DOHH2 (cell line): Measurements from ENCODE around the gene TBKBP1.

ENCODE experiments used
- H3F3A ChIP-seq: fragments of 200-600 bp; sonication (generic), shearing (Covaris generic); 2 replicates; pipeline ENCODE4 v1.6.0; 2016; ENCODE audit warnings: antibody characterized with exemption, mild to moderate bottlenecking; ENCODE audit not compliant: control insufficient read depth, insufficient read depth
- H3K27ac ChIP-seq: fragments of 200-600 bp; sonication (generic); 2 replicates; pipeline ENCODE4 v1.5.1; 2014; ENCODE audit warnings: low read depth, mild to moderate bottlenecking, low read length, moderate library complexity
- H3K27me3 ChIP-seq: fragments of 200-600 bp; sonication (generic); 2 replicates; pipeline ENCODE4 v1.6.1; 2014; ENCODE audit warnings: mild to moderate bottlenecking, low read length, mixed read lengths; ENCODE audit not compliant: control insufficient read depth
- H3K36me3 ChIP-seq: fragments of 200-600 bp; sonication (generic); 2 replicates; pipeline ENCODE4 v1.6.1; 2014; ENCODE audit warnings: mild to moderate bottlenecking, low read length, moderate library complexity, mixed read lengths; ENCODE audit not compliant: control insufficient read depth
- H3K4me1 ChIP-seq: fragments of 200-600 bp; sonication (generic); 2 replicates; pipeline ENCODE4 v1.6.1; 2014; ENCODE audit warnings: mild to moderate bottlenecking, low read length, mixed read lengths; ENCODE audit not compliant: control insufficient read depth
- H3K4me2 ChIP-seq: fragments of 200-600 bp; sonication (generic); 2 replicates; pipeline ENCODE4 v1.6.0; 2014; ENCODE audit warnings: mild to moderate bottlenecking, low read length, moderate library complexity
- H3K4me3 ChIP-seq: fragments of 200-600 bp; sonication (generic); 2 replicates; pipeline ENCODE4 v1.5.1; 2014; ENCODE audit warnings: mild to moderate bottlenecking, low read length, mixed read lengths
- H3K79me2 ChIP-seq: fragments of 200-600 bp; sonication (generic); 2 replicates; pipeline ENCODE4 v1.6.1; 2014; ENCODE audit warnings: mild to moderate bottlenecking, low read length, mixed read lengths; ENCODE audit not compliant: control insufficient read depth
- H3K9me2 ChIP-seq: fragments of 200-600 bp; sonication (generic); replicated peaks from 2 replicates; pipeline ENCODE4 v1.6.1; 2014; ENCODE audit warnings: mild to moderate bottlenecking, low read length, mixed read lengths; ENCODE audit not compliant: control insufficient read depth
- H3K9me3 ChIP-seq: fragments of 200-600 bp; sonication (generic); 2 replicates; pipeline ENCODE4 v1.6.1; 2014; ENCODE audit warnings: antibody characterized with exemption, low read length, mixed read lengths; ENCODE audit not compliant: control insufficient read depth, insufficient read depth
- H4K20me1 ChIP-seq: fragments of 200-600 bp; sonication (generic); 2 replicates; pipeline ENCODE4 v1.6.0; 2014; ENCODE audit warnings: low read depth, mild to moderate bottlenecking, antibody characterized with exemption, low read length, moderate library complexity; ENCODE audit not compliant: control insufficient read depth, insufficient read depth
- EZH2phosphoT487 ChIP-seq: fragments of 200-600 bp; sonication (generic); IDR thresholded peaks from 2 replicates; pipeline ENCODE4 v1.6.1; 2017; ENCODE audit warnings: borderline replicate concordance, mild to moderate bottlenecking, antibody characterized with exemption, low read length, moderate library complexity, mixed read lengths
- TF ChIP-seq, protein P1 (sequence below): fragments of 200-600 bp; sonication (generic); IDR thresholded peaks from one replicate; pipeline ENCODE4 v1.5.1; 2014; ENCODE audit warnings: antibody characterized with exemption, mild to moderate bottlenecking, low read depth, low read length; ENCODE audit not compliant: poor library complexity, severe bottlenecking

The TBKBP1 gene

DNA sequence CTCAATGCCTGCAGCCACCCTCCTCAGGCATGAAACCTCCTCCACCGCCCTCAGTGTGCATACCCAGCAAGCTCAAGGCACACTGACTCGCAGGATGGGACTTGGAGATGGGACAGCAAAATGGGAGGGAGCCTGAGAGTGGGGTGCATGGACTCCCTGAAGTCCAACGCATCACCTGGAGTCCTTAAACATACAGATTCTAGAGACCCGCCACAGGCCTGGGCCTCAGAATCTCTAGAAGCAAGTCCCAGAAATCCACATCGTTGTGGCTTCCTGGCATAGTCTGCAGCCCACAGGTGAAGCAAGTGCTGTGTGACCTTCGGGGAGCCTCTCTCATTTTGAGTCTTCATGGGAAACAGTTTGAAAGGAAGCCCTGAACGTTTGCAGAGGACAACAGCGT lies 35.5 kb downstream of the TBKBP1 start:
- Histone ChIP-seq H3K4me1 (peaks cover 9% of the 10 kb centered on the region; the same call in 1 of the 2 replicates), H3K4me2 (no peak overlapping the region), H3K9me2 (no peaks in the 10 kb centered on the region), H3K36me3 (no peaks in the 10 kb centered on the region), H3F3A (no peaks in the 10 kb centered on the region), H3K4me3 (no peak overlapping the region), H3K9me3 (no peaks in the 10 kb centered on the region), H3K27ac (no peak overlapping the region), H3K27me3 (peaks cover 35% of the 10 kb centered on the region), H4K20me1 (no peaks in the 10 kb centered on the region), H3K79me2 (no peaks in the 10 kb centered on the region)
- no peak for TF ChIP-seq EZH2phosphoT487
- TF ChIP-seq, protein P1, sequence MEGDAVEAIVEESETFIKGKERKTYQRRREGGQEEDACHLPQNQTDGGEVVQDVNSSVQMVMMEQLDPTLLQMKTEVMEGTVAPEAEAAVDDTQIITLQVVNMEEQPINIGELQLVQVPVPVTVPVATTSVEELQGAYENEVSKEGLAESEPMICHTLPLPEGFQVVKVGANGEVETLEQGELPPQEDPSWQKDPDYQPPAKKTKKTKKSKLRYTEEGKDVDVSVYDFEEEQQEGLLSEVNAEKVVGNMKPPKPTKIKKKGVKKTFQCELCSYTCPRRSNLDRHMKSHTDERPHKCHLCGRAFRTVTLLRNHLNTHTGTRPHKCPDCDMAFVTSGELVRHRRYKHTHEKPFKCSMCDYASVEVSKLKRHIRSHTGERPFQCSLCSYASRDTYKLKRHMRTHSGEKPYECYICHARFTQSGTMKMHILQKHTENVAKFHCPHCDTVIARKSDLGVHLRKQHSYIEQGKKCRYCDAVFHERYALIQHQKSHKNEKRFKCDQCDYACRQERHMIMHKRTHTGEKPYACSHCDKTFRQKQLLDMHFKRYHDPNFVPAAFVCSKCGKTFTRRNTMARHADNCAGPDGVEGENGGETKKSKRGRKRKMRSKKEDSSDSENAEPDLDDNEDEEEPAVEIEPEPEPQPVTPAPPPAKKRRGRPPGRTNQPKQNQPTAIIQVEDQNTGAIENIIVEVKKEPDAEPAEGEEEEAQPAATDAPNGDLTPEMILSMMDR, result no peak

DNA sequence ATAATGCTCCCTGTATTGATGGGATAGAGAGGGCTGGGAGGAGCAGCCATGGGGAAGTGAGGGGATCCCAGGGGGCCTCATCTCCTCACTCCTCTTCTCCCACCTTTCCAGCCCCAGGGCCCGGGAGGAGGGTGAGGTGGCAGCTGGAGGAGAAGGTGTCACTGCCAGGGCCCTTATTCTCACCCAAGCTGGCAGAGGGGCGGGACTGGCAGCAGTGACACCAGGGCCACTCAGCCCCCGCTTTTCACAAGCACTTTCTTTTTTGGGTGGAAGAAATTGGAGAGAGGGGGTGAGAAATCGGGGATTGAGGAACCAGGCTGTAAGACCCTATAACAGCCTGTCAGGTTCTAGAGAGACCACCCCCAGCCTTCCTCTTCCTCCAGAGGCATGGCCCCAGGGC lies 36.7 kb downstream of the TBKBP1 start:
- no peaks in the 10 kb centered on the region for H3K79me2 ChIP-seq
- no peaks in the 10 kb centered on the region for H3K9me3 ChIP-seq

DNA sequence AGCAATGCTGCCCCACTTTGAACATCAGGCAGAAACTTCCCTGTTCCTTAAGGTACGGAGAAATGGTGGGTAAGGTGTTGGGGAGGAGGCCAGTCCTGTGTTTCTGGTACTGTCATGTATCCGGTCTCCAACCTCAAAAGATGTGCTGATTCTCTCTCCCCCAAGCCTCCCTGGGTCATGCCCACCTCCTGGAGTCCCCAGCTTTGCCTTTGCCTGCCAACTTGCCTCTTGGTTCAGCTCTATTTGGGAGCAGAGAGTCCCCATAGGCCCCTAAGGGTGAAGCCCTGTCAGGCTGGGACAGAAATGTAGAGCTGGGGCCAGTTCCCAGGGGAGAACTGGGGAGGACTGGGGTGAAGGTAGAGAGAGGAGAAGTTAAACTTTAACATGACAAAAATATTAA lies 37.4 kb downstream of the TBKBP1 start:
- H3K4me3 ChIP-seq, result no peak overlapping the region
- peaks cover 40% of the 10 kb centered on the region for H3K27me3 ChIP-seq
- H3K4me2 ChIP-seq, result no peak overlapping the region
- TF ChIP-seq, protein P1, result no peak
- no peak for TF ChIP-seq EZH2phosphoT487
- H3K36me3 ChIP-seq, result no peaks in the 10 kb centered on the region
- H3K79me2 ChIP-seq, result no peaks in the 10 kb centered on the region
- no peaks in the 10 kb centered on the region for H3K9me2 ChIP-seq
- no peaks in the 10 kb centered on the region for H3K9me3 ChIP-seq
- no peaks in the 10 kb centered on the region for H3F3A ChIP-seq
- no peak overlapping the region for H3K27ac ChIP-seq
- peaks cover 9% of the 10 kb centered on the region; the same call in 1 of the 2 replicates for H3K4me1 ChIP-seq
- no peaks in the 10 kb centered on the region for H4K20me1 ChIP-seq

More for the DNA sequence above, 36.7 kb downstream of the TBKBP1 start:
- TF ChIP-seq, protein P1, result no peak
- TF ChIP-seq EZH2phosphoT487, result no peak
- Histone ChIP-seq H3K9me2 (no peaks in the 10 kb centered on the region), H3K36me3 (no peaks in the 10 kb centered on the region), H3F3A (no peaks in the 10 kb centered on the region), H4K20me1 (no peaks in the 10 kb centered on the region), H3K4me1 (peaks cover 9% of the 10 kb centered on the region; the same call in 1 of the 2 replicates), H3K4me3 (no peak overlapping the region), H3K4me2 (no peak overlapping the region), H3K27me3 (peaks cover 40% of the 10 kb centered on the region), H3K27ac (no peak overlapping the region)
